Keratinocyte (primary cell): ENCODE data around the gene CDYL. TPM values are rescaled to one million over a fixed set of nuclear protein-coding genes. Genes with fewer than 3 reads are reported as not detected.

Experiments used
- DNase-seq: peaks from one replicate; pipeline ENCODE4 v3.0.0-alpha.2; 2011; ENCODE audit warnings: low read depth, missing footprints, low spot score
- FAIRE-seq: peaks from 2 replicates; lab custom pipeline; 2011; peaks lifted over from hg19 to GRCh38; lab: Jason Lieb, UNC
- H2AFZ ChIP-seq: 2 replicates; pipeline ENCODE4 v1.6.0; 2012; ENCODE audit warnings: low read length, control low read depth, inconsistent platforms; ENCODE audit not compliant: control insufficient read depth
- H3K27ac ChIP-seq: 2 replicates; pipeline ENCODE4 v1.5.1; 2011; ENCODE audit warnings: low read length; ENCODE audit not compliant: control insufficient read depth, insufficient read depth
- H3K27me3 ChIP-seq: 3 replicates; pipeline ENCODE4 v1.6.0; 2011; ENCODE audit warnings: low read length; ENCODE audit not compliant: control insufficient read depth, insufficient read depth; ENCODE audit errors: extremely low read depth
- H3K36me3 ChIP-seq, 2 experiments: 2 replicates in 1 of 2; 3 replicates in 1 of 2; pipeline ENCODE4 v1.5.1; 2011; ENCODE audit warnings: low read length in 2 of 2, mild to moderate bottlenecking in 1 of 2; ENCODE audit not compliant: control insufficient read depth in 2 of 2, insufficient read depth in 2 of 2; ENCODE audit errors: extremely low read depth in 1 of 2
- H3K4me1 ChIP-seq: 3 replicates; pipeline ENCODE4 v1.5.1; 2011; ENCODE audit warnings: low read length; ENCODE audit not compliant: control insufficient read depth, insufficient read depth; ENCODE audit errors: extremely low read depth
- H3K4me2 ChIP-seq: 3 replicates; pipeline ENCODE4 v1.6.0; 2011; ENCODE audit warnings: low read depth, low read length; ENCODE audit not compliant: control insufficient read depth, insufficient read depth; ENCODE audit errors: extremely low read depth
- H3K4me3 ChIP-seq, 3 experiments: fragments of 200-600 bp in 1 of 3; sonication (generic) in 1 of 3; 2 replicates in 2 of 3; 3 replicates in 1 of 3; pipeline ENCODE4 v1.5.1; 2011 to 2016; ENCODE audit warnings: low read length in 3 of 3, mild to moderate bottlenecking in 3 of 3, control low read depth in 2 of 3, inconsistent platforms in 1 of 3, low read depth in 1 of 3, mixed read lengths in 1 of 3, mixed run types in 1 of 3, moderate library complexity in 1 of 3; ENCODE audit not compliant: control insufficient read depth in 2 of 3, insufficient read depth in 2 of 3; ENCODE audit errors: extremely low read depth in 1 of 3
- H3K79me2 ChIP-seq: 2 replicates; pipeline ENCODE4 v1.6.0; 2012; ENCODE audit warnings: low read length; ENCODE audit not compliant: control insufficient read depth, insufficient read depth
- H3K9ac ChIP-seq: 3 replicates; pipeline ENCODE4 v1.6.0; 2011; ENCODE audit warnings: low read length; ENCODE audit not compliant: control insufficient read depth, insufficient read depth; ENCODE audit errors: extremely low read depth
- H3K9me1 ChIP-seq: 3 replicates; pipeline ENCODE4 v1.6.0; 2011; ENCODE audit warnings: low read length; ENCODE audit not compliant: control insufficient read depth, insufficient read depth; ENCODE audit errors: extremely low read depth
- H3K9me3 ChIP-seq: 2 replicates; pipeline ENCODE4 v1.5.1; 2012; ENCODE audit warnings: low read depth, low read length; ENCODE audit not compliant: control insufficient read depth
- H4K20me1 ChIP-seq: 3 replicates; pipeline ENCODE4 v1.6.0; 2011; ENCODE audit warnings: low read length; ENCODE audit not compliant: control insufficient read depth, insufficient read depth; ENCODE audit errors: extremely low read depth
- EZH2 ChIP-seq: IDR thresholded peaks from one replicate; pipeline ENCODE4 v1.6.1; 2012; ENCODE audit warnings: inconsistent platforms, mild to moderate bottlenecking, low read length, moderate library complexity
- dilution Hi-C: fragments of 300-500 bp; cut with MboI; formaldehyde crosslinking; loops from one replicate; pipeline ENCODE4 v1.7.0; 2020; ENCODE audit warnings: low sequenced_read_pairs; ENCODE audit not compliant: extremely low pct_ligation_motif_present
- polyA plus RNA-seq, 5 experiments: library from polyadenylated mRNA; depleted of rRNA in 3 of 5; stranded (reverse) in 3 of 5; stranded (forward) in 1 of 5; unstranded in 1 of 5; fragments of >200 nt; gene quantifications; 1 replicate in 1 of 5; 2 replicates in 3 of 5; 3 replicates in 1 of 5; pipeline versions ENCODE4 v1.2.1 to v1.2.3, GENCODE V29; 2011 to 2012; ENCODE audit warnings: missing spikeins in 2 of 5, low read depth in 1 of 5, low replicate concordance in 1 of 5
- TF ChIP-seq, protein P1 (sequence below), 3 experiments: IDR thresholded peaks in 1 of 3; conservative IDR thresholded peaks in 1 of 3; optimal IDR thresholded peaks in 1 of 3; 2 replicates in 2 of 3; 3 replicates in 1 of 3; pipeline versions ENCODE3 to v1.5.1; 2011; ENCODE audit warnings: low read length in 3 of 3, mild to moderate bottlenecking in 3 of 3, moderate library complexity in 2 of 3, control low read depth in 1 of 3, inconsistent platforms in 1 of 3; ENCODE audit not compliant: insufficient read depth in 2 of 3; ENCODE audit errors: extremely low read depth in 1 of 3

The CDYL gene
- polyA plus RNA-seq, 1 donor (not counting 4 experiments of a cell fraction or from before 2014, with no cell fraction given) = 48.0 TPM

DNA sequence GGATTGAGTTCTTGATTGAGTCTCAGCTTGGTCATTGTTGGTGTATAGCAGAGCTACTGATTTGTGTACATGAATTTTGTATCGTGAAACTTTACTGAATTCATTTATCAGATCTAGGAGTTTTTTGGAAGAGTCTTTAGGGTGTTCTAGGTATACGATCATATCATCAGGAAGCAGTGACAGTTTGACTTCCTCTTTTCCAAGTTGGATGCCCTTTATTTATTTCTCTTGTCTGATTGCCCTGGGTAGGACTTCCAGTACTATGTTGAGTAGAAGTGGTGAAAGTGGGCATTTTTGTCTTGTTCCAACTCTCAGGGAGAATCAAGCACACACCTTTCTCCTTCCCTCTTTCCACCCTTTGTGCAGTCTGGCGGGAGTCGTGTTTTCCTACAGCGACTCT lies 201.3 kb downstream of the CDYL start:
- Histone ChIP-seq H2AFZ (no peak overlapping the region), H3K9me3 (no peaks in the 10 kb centered on the region), H3K9ac (no peak overlapping the region), H3K27ac (no peak overlapping the region), H3K36me3 (no peaks in the 10 kb centered on the region), H3K4me1 (no peaks in the 10 kb centered on the region), H3K27me3 (no peaks in the 10 kb centered on the region), H3K79me2 (no peaks in the 10 kb centered on the region), H3K4me3 (no peak overlapping the region), H4K20me1 (no peaks in the 10 kb centered on the region), H3K9me1 (no peaks in the 10 kb centered on the region), H3K4me2 (no peak overlapping the region)
- TF ChIP-seq EZH2 = no peak
- TF ChIP-seq, protein P1, sequence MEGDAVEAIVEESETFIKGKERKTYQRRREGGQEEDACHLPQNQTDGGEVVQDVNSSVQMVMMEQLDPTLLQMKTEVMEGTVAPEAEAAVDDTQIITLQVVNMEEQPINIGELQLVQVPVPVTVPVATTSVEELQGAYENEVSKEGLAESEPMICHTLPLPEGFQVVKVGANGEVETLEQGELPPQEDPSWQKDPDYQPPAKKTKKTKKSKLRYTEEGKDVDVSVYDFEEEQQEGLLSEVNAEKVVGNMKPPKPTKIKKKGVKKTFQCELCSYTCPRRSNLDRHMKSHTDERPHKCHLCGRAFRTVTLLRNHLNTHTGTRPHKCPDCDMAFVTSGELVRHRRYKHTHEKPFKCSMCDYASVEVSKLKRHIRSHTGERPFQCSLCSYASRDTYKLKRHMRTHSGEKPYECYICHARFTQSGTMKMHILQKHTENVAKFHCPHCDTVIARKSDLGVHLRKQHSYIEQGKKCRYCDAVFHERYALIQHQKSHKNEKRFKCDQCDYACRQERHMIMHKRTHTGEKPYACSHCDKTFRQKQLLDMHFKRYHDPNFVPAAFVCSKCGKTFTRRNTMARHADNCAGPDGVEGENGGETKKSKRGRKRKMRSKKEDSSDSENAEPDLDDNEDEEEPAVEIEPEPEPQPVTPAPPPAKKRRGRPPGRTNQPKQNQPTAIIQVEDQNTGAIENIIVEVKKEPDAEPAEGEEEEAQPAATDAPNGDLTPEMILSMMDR (optimal IDR thresholded peaks at IDR 0.05 in 1 of 3, IDR thresholded peaks at IDR 0.05 in 1 of 3, conservative IDR thresholded peaks at IDR 0.05 in 1 of 3; ENCODE audit: extremely low read depth in 1 of 3, insufficient read depth in 2 of 3, low read length in 3 of 3) = no peak
- no peak for FAIRE-seq
- dilution Hi-C loops = no loop called here
- no peak for DNase-seq

GRCh38 chr6:4979426-4979825 lies 203.2 kb downstream of the CDYL start:
- Histone ChIP-seq H3K79me2 (no peaks in the 10 kb centered on the region), H3K9ac (no peak overlapping the region), H3K4me3 (no peak overlapping the region), H3K9me1 (no peaks in the 10 kb centered on the region), H3K36me3 (no peaks in the 10 kb centered on the region), H3K27me3 (no peaks in the 10 kb centered on the region), H3K9me3 (no peaks in the 10 kb centered on the region), H4K20me1 (no peaks in the 10 kb centered on the region), H3K4me1 (no peaks in the 10 kb centered on the region), H3K4me2 (no peak overlapping the region), H2AFZ (no peak overlapping the region), H3K27ac (no peak overlapping the region)
- DNase-seq = no peak
- dilution Hi-C loops = no loop called here
- no peak for FAIRE-seq
- TF ChIP-seq, protein P1 (optimal IDR thresholded peaks at IDR 0.05 in 1 of 3, IDR thresholded peaks at IDR 0.05 in 1 of 3, conservative IDR thresholded peaks at IDR 0.05 in 1 of 3; ENCODE audit: extremely low read depth in 1 of 3, insufficient read depth in 2 of 3, low read length in 3 of 3) = no peak
- TF ChIP-seq EZH2 = no peak
